Measurements from ENCODE around the gene RAPGEF2. TPM values are rescaled to one million over a fixed set of nuclear protein-coding genes. Genes with fewer than 3 reads are reported as not detected.

Gene RAPGEF2
- total RNA-seq, 1 experiment from 2014 or later: 23.8 TPM

GRCh38 chr4:159272273-159273140, 169.6 kb downstream of the RAPGEF2 start:
- H3K4me3 Mint-ChIP-seq (ENCODE audit: low read depth, unreplicated experiment): no peak overlapping the region
- H3K27me3 Mint-ChIP-seq (ENCODE audit: unreplicated experiment): no peaks in the 10 kb centered on the region
- no peaks in the 10 kb centered on the region for H3K9me3 Mint-ChIP-seq (ENCODE audit: low read depth, unreplicated experiment)

DNA sequence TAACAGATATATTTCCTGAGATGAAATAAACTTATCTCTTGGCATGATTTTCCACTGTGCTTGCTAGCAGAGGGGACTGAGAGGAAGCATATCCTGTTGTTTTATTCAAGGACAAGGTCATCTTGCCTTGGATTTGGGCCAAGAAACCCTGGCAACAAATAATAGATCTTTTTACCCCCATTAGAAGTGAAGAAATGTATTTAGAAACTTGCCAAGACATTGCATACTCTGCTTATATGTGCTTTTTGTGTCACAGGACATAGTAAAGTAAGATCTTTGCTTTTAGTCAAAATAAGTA, 170.2 kb downstream of the RAPGEF2 start:
- Mint-ChIP-seq H3K27me3 (ENCODE audit: unreplicated experiment) (no peaks in the 10 kb centered on the region), H3K4me1 (ENCODE audit: low read depth, unreplicated experiment) (peaks cover 6% of the 10 kb centered on the region), H3K36me3 (ENCODE audit: insufficient read depth, unreplicated experiment) (no peaks in the 10 kb centered on the region), H3K9me3 (ENCODE audit: low read depth, unreplicated experiment) (no peaks in the 10 kb centered on the region), H3K27ac (ENCODE audit: unreplicated experiment) (no peak overlapping the region), H3K4me3 (ENCODE audit: low read depth, unreplicated experiment) (no peak overlapping the region)
- intact Hi-C loops (cut with micrococcal nuclease; ENCODE audit: unreplicated experiment): no loop called here
- no TSS peak for BruUV-seq (replicated peaks)
- TF ChIP-seq CTCF (IDR thresholded peaks at IDR 0.05; ENCODE audit: unreplicated experiment): no peak
- DNase-seq: no peak
- CTCF ChIA-PET: no interaction called here

More at GRCh38 chr4:159272273-159273140, 169.6 kb downstream of the RAPGEF2 start:
- H3K4me1 Mint-ChIP-seq (ENCODE audit: low read depth, unreplicated experiment): peaks cover 6% of the 10 kb centered on the region
- no peaks in the 10 kb centered on the region for H3K36me3 Mint-ChIP-seq (ENCODE audit: insufficient read depth, unreplicated experiment)
- CTCF ChIA-PET: no interaction called here
- intact Hi-C loops (cut with micrococcal nuclease; ENCODE audit: unreplicated experiment): no loop called here
- BruUV-seq (replicated peaks): no TSS peak
- no peak for TF ChIP-seq CTCF (IDR thresholded peaks at IDR 0.05; ENCODE audit: unreplicated experiment)
- H3K27ac Mint-ChIP-seq (ENCODE audit: unreplicated experiment): no peak overlapping the region
- DNase-seq: no peak

GRCh38 chr4:159273841-159274240, 171.0 kb downstream of the RAPGEF2 start:
- TF ChIP-seq CTCF (IDR thresholded peaks at IDR 0.05; ENCODE audit: unreplicated experiment): no peak
- intact Hi-C loops (cut with micrococcal nuclease; ENCODE audit: unreplicated experiment): no loop called here
- Mint-ChIP-seq H3K9me3 (ENCODE audit: low read depth, unreplicated experiment) (no peaks in the 10 kb centered on the region), H3K36me3 (ENCODE audit: insufficient read depth, unreplicated experiment) (no peaks in the 10 kb centered on the region), H3K27ac (ENCODE audit: unreplicated experiment) (no peak overlapping the region), H3K4me3 (ENCODE audit: low read depth, unreplicated experiment) (no peak overlapping the region), H3K27me3 (ENCODE audit: unreplicated experiment) (no peaks in the 10 kb centered on the region), H3K4me1 (ENCODE audit: low read depth, unreplicated experiment) (peaks cover 6% of the 10 kb centered on the region)
- DNase-seq: no peak
- CTCF ChIA-PET: no interaction called here
- no TSS peak for BruUV-seq (replicated peaks)

- intact Hi-C loops (cut with micrococcal nuclease; ENCODE audit: unreplicated experiment): no loop called here
- H3K4me1 Mint-ChIP-seq (ENCODE audit: low read depth, unreplicated experiment): peaks cover 15% of the 10 kb centered on the region
- H3K27me3 Mint-ChIP-seq (ENCODE audit: unreplicated experiment): no peaks in the 10 kb centered on the region
- H3K9me3 Mint-ChIP-seq (ENCODE audit: low read depth, unreplicated experiment): no peaks in the 10 kb centered on the region
- DNase-seq: no peak
- H3K36me3 Mint-ChIP-seq (ENCODE audit: insufficient read depth, unreplicated experiment): no peaks in the 10 kb centered on the region
- CTCF ChIA-PET: no interaction called here
- no peak overlapping the region for H3K27ac Mint-ChIP-seq (ENCODE audit: unreplicated experiment)
- no peak for TF ChIP-seq CTCF (IDR thresholded peaks at IDR 0.05; ENCODE audit: unreplicated experiment)
- H3K4me3 Mint-ChIP-seq (ENCODE audit: low read depth, unreplicated experiment): no peak overlapping the region
- BruUV-seq (replicated peaks): no TSS peak
These were observed 175.5 kb downstream of the RAPGEF2 start for GRCh38 chr4:159278399-159278798.
